ENCODE measurements around the gene MPEG1.

The MPEG1 gene

GRCh38 chr11:59179121-59179520 lies 33.6 kb downstream of the MPEG1 start:
- no peak overlapping the region for H3K4me3 ChIP-seq (ENCODE audit: low read depth, low read length)
- TF ChIP-seq CTCF (IDR thresholded peaks at IDR 0.05; ENCODE audit: borderline replicate concordance, insufficient read depth, low read depth, low read length): no peak

GRCh38 chr11:59178402-59178801 lies 34.3 kb downstream of the MPEG1 start:
- no peak for TF ChIP-seq CTCF (IDR thresholded peaks at IDR 0.05; ENCODE audit: borderline replicate concordance, insufficient read depth, low read depth, low read length)
- no peak overlapping the region for H3K4me3 ChIP-seq (ENCODE audit: low read depth, low read length)

- H3K4me3 ChIP-seq (ENCODE audit: low read depth, low read length): no peak overlapping the region
- no peak for TF ChIP-seq CTCF (IDR thresholded peaks at IDR 0.05; ENCODE audit: borderline replicate concordance, insufficient read depth, low read depth, low read length)
Observed at GRCh38 chr11:59176330-59176729, 36.4 kb downstream of the MPEG1 start.

GRCh38 chr11:59175091-59175501 lies 37.6 kb downstream of the MPEG1 start:
- TF ChIP-seq CTCF (IDR thresholded peaks at IDR 0.05; ENCODE audit: borderline replicate concordance, insufficient read depth, low read depth, low read length): no peak

GRCh38 chr11:59174664-59175033 lies 38.1 kb downstream of the MPEG1 start:
- no peak for TF ChIP-seq CTCF (IDR thresholded peaks at IDR 0.05; ENCODE audit: borderline replicate concordance, insufficient read depth, low read depth, low read length)
- H3K4me3 ChIP-seq (ENCODE audit: low read depth, low read length): no peak overlapping the region

More at GRCh38 chr11:59175091-59175501, 37.6 kb downstream of the MPEG1 start:
- no peak overlapping the region for H3K4me3 ChIP-seq (ENCODE audit: low read depth, low read length)

GRCh38 chr11:59173964-59174663 lies 38.6 kb downstream of the MPEG1 start:
- peak overlapping the region; percentile 91 for H3K4me3 ChIP-seq (ENCODE audit: low read depth, low read length)
- no peak for TF ChIP-seq CTCF (IDR thresholded peaks at IDR 0.05; ENCODE audit: borderline replicate concordance, insufficient read depth, low read depth, low read length)

All from GM12875 (cell line).